GM12878 (cell line): ENCODE data around the gene FBXO7.

ENCODE experiments used
- CTCF ChIP-seq, 3 experiments: IDR thresholded peaks in 2 of 3; conservative IDR thresholded peaks in 1 of 3; 2 replicates each; pipeline ENCODE4 v1.5.1; 2011; ENCODE audit warnings: low read depth in 3 of 3, low read length in 3 of 3, mild to moderate bottlenecking in 3 of 3, control low read depth in 2 of 3, moderate library complexity in 2 of 3, inconsistent platforms in 1 of 3, mixed read lengths in 1 of 3; ENCODE audit not compliant: control insufficient read depth in 2 of 3, insufficient read depth in 1 of 3; ENCODE audit errors: extremely low read depth in 1 of 3
- NFIC ChIP-seq: IDR thresholded peaks from 2 replicates; pipeline ENCODE4 v1.6.1; 2012; ENCODE audit warnings: low read depth, mild to moderate bottlenecking, inconsistent platforms, low read length, moderate library complexity
- RCOR1 ChIP-seq: conservative IDR thresholded peaks from 2 replicates; pipeline ENCODE4 v1.6.1; 2012; ENCODE audit warnings: low read depth, low read length, improper control_type of control experiment

DNA sequence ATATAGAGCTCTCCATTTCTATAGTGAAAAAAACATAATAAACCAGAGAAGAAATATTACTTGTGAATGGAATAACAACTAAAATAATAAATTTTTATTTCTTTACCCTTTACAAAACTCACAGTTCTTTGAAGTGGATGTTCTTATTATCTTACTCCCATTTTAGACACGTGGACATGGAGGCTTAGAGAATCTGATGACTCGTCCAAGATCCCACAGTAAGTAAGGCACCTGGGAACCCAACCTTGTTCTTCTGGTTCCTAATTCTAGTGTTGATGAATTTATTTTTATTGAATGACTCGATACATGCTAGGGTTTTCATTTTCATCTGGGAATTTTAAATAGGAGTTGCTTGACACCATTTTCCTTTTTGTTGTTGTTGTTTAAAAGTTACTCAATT, 12.2 kb upstream of the FBXO7 start:
- TF ChIP-seq RCOR1 (no peak), CTCF (IDR thresholded peaks at IDR 0.05 in 2 of 3, conservative IDR thresholded peaks at IDR 0.05 in 1 of 3; ENCODE audit: control insufficient read depth in 2 of 3, extremely low read depth in 1 of 3, insufficient read depth in 1 of 3, low read depth in 3 of 3, low read length in 3 of 3) (no peak), NFIC (no peak)
